HG02571 (cell line): ENCODE data around the gene ITGA2.
A peak's percentile ranks its signal among the peaks of the same experiment; 100 is the strongest.

ENCODE experiments used
- ATAC-seq: cut with Tn5 transposase; IDR thresholded peaks from one replicate; pipeline ENCODE4 v1.9.1; 2021; ENCODE audit warnings: mild to moderate bottlenecking, moderate library complexity; ENCODE audit not compliant: unreplicated experiment

Gene ITGA2

DNA sequence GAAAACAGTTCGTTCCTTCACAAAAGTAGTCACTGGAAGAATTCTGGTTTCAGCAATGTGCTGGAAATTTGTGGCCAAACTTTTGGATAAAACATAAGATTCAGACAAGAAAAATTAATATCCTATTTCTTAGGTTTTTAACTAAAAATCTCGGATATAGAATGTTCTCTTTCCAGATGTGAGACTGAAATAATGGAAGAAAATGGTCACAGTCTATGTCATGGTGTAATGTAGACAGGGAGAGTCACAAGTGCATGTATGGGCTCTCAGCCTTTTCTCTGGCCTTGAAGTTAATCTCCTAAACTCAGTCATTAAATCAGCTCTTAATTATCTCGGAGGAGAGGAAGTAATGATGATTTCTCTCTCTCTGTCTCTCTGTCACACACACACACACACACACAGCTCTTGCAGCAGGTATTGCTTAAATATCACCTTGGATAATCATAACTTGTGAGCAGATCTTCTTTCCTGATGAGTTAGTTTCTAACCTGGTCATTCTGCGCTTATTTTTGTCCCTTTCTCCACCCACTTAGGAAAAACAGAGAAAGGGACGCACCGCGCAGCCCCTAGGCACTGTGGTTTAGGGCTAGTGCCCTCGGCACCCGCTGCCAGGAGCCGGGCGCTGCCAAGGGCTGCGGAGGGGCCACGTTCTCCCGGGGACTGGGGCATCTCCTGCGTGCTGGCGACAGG is 672 bp upstream of the ITGA2 start:
- ATAC-seq = no peak

DNA sequence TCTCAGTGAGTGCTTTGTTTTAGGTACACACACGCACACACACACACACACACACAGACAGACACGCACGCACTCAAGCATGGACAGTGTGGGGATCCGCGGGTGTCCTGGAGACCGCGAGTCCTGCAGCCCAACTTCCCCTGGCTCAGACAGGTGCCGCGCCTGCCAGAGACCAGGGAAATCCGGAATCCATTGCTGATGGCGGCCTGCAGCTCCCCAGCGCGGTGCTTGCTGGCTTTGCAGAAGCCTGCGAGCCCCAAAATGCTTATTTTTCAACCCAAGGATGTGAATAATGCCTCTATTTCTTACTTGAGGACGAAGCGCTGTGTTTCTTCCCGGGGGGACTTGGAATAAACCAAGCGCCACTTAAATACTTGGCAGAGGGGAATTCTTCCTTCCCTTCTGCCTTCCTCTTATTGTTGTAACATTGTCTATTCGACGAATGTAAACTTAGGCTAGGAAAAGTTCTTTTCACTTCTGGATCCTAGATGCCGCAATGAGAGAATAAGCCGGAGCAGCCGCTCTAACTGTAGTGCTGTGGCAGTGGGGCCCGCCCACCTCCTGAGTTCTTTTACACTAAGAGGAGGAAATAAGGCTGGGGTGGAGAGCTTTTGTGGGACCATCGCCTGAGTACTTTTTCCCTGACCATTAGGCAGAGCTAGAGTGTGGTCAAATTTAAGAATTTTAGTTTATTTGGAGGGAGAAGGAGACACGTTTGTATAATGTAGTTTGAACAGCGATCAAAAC is 802 bp downstream of the ITGA2 start:
- peak; percentile 22 for ATAC-seq

- no peak for ATAC-seq
These were observed 1.4 kb downstream of the ITGA2 start for GRCh38 chr5:52990528-52990925.

DNA sequence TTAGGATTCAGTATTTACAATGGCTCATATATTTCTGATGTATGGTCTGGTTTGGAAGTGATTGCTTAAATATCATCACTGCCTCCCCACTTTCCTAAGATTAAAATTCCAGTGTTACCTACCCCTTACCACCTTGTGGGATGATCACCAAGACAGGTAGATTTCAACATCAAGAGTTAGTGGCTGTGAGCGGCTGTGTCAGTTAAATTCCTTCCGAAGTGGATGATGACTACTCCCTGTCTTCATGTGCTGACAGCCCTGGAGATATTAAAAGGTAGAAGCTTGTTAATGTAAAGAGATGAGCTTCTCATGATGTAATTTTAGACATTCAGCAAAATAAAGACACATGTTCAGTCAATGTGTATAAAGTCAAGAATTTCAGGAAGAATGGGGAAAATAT is 4.2 kb downstream of the ITGA2 start:
- ATAC-seq = no peak

- ATAC-seq = no peak
These were observed 5.1 kb downstream of the ITGA2 start for GRCh38 chr5:52994266-52994665.

DNA sequence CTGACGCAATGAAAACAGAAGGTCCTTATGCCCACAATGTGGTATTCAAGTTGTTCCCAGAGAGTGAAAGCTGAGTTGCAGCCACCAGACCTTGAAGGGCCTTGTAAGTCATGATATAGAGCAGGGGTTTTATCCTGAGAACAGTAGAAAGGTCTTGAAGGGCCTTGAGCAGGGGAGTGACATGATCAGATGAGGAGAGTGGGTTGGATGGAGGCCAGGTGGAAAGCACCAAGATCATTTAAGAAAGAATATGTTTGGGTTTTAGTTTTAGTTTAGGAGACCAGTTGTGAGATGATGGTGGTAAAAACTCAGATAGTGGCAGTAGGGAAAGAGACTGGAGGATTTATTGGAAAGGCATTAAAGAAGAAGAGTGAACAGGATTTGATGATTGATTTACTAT is 5.9 kb downstream of the ITGA2 start:
- ATAC-seq = no peak

DNA sequence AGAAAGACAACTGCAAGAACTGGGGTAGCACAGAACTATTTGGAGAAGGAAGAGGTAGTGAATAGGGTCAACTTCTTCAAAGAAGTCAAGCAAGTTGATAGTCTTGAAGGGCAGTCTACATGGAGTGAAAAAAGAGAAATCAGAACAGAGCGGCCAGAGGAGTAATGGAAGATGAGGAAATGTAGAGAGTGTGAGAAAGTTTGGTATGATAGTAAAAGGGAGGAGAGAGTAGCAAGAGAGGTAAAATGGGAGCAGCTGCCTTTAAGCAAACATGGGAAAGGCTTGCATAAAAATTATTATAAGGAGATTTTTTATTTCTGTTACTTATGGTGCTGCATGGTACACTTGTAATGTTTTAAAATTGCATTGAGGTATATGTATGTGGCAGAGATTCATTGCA is 6.8 kb downstream of the ITGA2 start:
- ATAC-seq = no peak

- no peak for ATAC-seq
These were observed 7.8 kb downstream of the ITGA2 start for GRCh38 chr5:52996979-52997378.

DNA sequence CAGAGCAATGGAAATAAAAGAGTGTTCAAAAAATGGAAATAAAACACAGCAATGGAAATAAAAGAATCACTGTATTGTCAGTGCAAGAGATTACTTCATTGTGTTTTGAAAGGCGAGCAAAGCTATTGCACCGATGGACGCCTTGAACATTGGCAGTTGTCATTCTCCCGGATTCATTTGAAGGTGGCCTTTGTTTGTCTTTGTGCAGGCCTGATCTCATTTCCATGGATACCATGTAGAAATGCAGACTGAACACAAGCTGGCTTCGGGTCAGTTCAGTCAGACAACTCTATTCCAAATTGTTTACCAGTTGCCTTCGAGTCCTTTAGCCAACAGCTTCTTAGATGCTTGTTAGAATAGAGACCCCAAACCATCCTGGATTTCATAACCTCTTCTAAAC is 8.3 kb downstream of the ITGA2 start:
- no peak for ATAC-seq

GRCh38 chr5:52998552-52999313 is 9.6 kb downstream of the ITGA2 start:
- no peak for ATAC-seq

DNA sequence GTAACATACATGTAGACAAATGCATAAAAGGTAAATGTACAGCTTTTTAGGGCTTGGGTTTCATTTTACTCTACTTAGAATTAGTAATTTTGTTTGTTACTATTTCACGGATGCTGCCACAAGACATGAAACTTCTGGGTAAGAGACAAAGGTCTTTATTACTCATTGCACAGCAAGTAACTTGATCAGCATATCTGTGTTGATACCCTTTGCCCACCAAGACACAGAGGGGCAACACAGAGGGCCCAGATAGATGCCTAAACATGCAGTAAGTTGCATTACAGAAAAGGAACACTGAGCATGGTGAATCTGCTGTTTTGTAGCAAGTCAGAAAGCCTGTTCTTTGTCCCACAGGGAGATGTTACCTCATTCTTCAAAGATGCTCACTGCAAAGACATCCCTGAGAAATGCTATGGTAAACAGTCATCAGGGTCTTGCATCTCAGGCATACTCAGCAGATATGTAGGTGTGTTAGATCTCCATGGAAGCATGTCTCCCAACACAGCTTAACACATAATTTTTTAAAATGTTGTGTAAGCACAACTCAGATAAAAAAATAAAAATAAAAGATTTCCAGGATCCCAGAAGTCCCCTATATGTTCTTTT is 10.3 kb downstream of the ITGA2 start:
- ATAC-seq = no peak

- ATAC-seq = no peak
These were observed 12.4 kb downstream of the ITGA2 start for GRCh38 chr5:53001541-53001940.

- no peak for ATAC-seq
These were observed 13.3 kb downstream of the ITGA2 start for GRCh38 chr5:53002491-53002890.

DNA sequence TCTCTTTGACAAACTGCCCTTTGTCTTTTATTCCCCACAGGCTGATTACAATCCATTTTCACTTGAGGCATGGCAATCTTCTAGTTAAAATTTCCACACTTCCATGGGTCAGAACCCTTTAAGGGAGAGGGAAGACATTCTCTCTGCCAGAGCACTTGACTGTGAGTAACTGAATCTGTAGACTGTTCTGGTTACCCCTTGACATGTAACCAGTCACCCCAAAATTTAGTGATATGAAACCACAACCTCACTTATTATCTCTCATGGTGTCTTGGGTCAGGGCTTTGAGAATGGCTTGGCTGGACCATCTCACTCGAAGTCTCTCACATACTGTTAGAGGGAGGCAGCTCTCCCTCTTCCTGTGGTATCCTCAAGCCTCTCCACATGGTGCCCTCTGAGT is 14.0 kb downstream of the ITGA2 start:
- ATAC-seq = no peak

- no peak for ATAC-seq
These were observed 18.0 kb downstream of the ITGA2 start for GRCh38 chr5:53006911-53007890.

DNA sequence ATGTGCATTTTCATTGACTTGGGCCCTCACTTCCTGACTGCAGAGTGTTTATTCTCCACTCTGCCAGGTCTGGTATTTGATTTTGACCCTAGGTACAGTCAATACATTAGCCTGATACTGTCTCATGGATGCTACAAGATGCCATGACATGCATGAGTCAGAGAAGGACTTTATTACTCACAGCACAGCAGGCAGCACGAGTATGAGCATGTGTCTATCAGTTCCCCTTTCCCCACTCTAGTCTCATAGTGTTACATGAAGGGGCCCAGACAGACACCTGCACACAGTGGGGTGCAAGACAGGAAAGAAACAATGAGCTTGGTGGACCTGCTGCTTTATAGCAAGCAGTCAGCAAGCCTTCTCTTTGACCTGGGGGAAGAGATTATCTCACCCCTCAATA is 19.6 kb downstream of the ITGA2 start:
- peak; percentile 91 for ATAC-seq

DNA sequence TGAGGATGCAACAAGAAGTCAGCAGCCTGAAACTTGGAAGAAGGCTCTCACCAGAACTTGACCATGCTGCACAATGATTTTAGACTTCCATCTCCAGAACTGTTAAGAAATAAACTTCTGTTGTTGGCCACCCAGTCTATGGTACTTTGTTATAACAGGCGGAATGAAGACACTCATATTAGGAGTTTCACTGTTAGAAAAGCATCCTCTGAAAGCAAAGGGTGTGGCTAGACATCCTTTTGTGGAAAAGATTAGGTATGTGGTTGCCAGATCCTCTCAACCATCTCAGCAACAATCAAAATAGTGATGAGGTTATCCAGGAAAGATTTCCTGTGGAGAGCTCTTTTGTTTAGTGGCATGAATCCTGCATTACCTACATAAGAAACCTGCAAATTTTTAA is 20.7 kb downstream of the ITGA2 start:
- ATAC-seq = no peak

- no peak for ATAC-seq
These were observed 21.7 kb downstream of the ITGA2 start for GRCh38 chr5:53010814-53011213.

- no peak for ATAC-seq
These were observed 22.1 kb downstream of the ITGA2 start for GRCh38 chr5:53011233-53011632.

GRCh38 chr5:53013857-53014256 is 24.7 kb downstream of the ITGA2 start:
- no peak for ATAC-seq
